ENCODE results near the gene AEBP2.
"Not testable (repeated sequence)": the region's sequence is repeated elsewhere in the genome, so short reads cannot be mapped to it uniquely, and the experiment has no call there.

The AEBP2 gene

GRCh38 chr12:19507823-19508222, 68.5 kb downstream of the AEBP2 start:
- no peak for DNase-seq (ENCODE audit: low read depth)

GRCh38 chr12:19510461-19510860, 71.2 kb downstream of the AEBP2 start:
- no peak for DNase-seq (ENCODE audit: low read depth)

- no peak for DNase-seq (ENCODE audit: low read depth)
These were observed 75.9 kb downstream of the AEBP2 start for GRCh38 chr12:19515179-19515578.

- no peak for DNase-seq (ENCODE audit: low read depth)
These were observed 78.3 kb downstream of the AEBP2 start for GRCh38 chr12:19517583-19517982.

GRCh38 chr12:19518209-19518608, 78.9 kb downstream of the AEBP2 start:
- DNase-seq (ENCODE audit: low read depth), result no peak

GRCh38 chr12:19520646-19521415, 81.5 kb downstream of the AEBP2 start:
- DNase-seq (ENCODE audit: low read depth), result no peak

- no peak for DNase-seq (ENCODE audit: low read depth)
These were observed 86.0 kb downstream of the AEBP2 start for GRCh38 chr12:19525274-19525673.

GRCh38 chr12:19527866-19528265, 88.6 kb downstream of the AEBP2 start:
- DNase-seq (ENCODE audit: low read depth), result no peak

GRCh38 chr12:19528750-19529149, 89.5 kb downstream of the AEBP2 start:
- no peak for DNase-seq (ENCODE audit: low read depth)

GRCh38 chr12:19529951-19530636, 90.8 kb downstream of the AEBP2 start:
- DNase-seq (ENCODE audit: low read depth), result no peak

- no peak for DNase-seq (ENCODE audit: low read depth)
These were observed 91.3 kb downstream of the AEBP2 start for GRCh38 chr12:19530637-19531023.

- no peak for DNase-seq (ENCODE audit: low read depth)
These were observed 94.3 kb downstream of the AEBP2 start for GRCh38 chr12:19533567-19533966.

- DNase-seq (ENCODE audit: low read depth), result no peak
These were observed 99.8 kb downstream of the AEBP2 start for GRCh38 chr12:19539071-19539470.

GRCh38 chr12:19539836-19540235, 100.5 kb downstream of the AEBP2 start:
- DNase-seq (ENCODE audit: low read depth), result no peak

- no peak for DNase-seq (ENCODE audit: low read depth)
These were observed 103.3 kb downstream of the AEBP2 start for GRCh38 chr12:19542606-19543005.

GRCh38 chr12:19544353-19544752, 105.1 kb downstream of the AEBP2 start:
- DNase-seq (ENCODE audit: low read depth), result no peak

GRCh38 chr12:19545301-19545700, 106.0 kb downstream of the AEBP2 start:
- DNase-seq (ENCODE audit: low read depth), result no peak

- DNase-seq (ENCODE audit: low read depth), result no peak
These were observed 106.7 kb downstream of the AEBP2 start for GRCh38 chr12:19546027-19546426.

- DNase-seq (ENCODE audit: low read depth), result no peak
These were observed 107.4 kb downstream of the AEBP2 start for GRCh38 chr12:19546611-19547162.

- no peak for DNase-seq (ENCODE audit: low read depth)
These were observed 108.0 kb downstream of the AEBP2 start for GRCh38 chr12:19547271-19547671.

GRCh38 chr12:19548834-19549233, 109.5 kb downstream of the AEBP2 start:
- DNase-seq (ENCODE audit: low read depth), result no peak

GRCh38 chr12:19550626-19551025, 111.3 kb downstream of the AEBP2 start:
- DNase-seq (ENCODE audit: low read depth), result no peak

- not testable (repeated sequence) for DNase-seq (ENCODE audit: low read depth)
These were observed 113.3 kb downstream of the AEBP2 start for GRCh38 chr12:19552441-19553097.
